Putamen (tissue), 1 donor: Measurements from ENCODE around the gene TUBGCP3.
A peak's percentile ranks its signal among the peaks of the same experiment; 100 is the strongest.
"Not testable (repeated sequence)": the region's sequence is repeated elsewhere in the genome, so short reads cannot be mapped to it uniquely, and the experiment has no call there.

Experiments used
- DNase-seq: peaks from one replicate; pipeline ENCODE4 v3.0.0-alpha.2; 2016; ENCODE audit warnings: low spot score

TUBGCP3 gene, protein sequence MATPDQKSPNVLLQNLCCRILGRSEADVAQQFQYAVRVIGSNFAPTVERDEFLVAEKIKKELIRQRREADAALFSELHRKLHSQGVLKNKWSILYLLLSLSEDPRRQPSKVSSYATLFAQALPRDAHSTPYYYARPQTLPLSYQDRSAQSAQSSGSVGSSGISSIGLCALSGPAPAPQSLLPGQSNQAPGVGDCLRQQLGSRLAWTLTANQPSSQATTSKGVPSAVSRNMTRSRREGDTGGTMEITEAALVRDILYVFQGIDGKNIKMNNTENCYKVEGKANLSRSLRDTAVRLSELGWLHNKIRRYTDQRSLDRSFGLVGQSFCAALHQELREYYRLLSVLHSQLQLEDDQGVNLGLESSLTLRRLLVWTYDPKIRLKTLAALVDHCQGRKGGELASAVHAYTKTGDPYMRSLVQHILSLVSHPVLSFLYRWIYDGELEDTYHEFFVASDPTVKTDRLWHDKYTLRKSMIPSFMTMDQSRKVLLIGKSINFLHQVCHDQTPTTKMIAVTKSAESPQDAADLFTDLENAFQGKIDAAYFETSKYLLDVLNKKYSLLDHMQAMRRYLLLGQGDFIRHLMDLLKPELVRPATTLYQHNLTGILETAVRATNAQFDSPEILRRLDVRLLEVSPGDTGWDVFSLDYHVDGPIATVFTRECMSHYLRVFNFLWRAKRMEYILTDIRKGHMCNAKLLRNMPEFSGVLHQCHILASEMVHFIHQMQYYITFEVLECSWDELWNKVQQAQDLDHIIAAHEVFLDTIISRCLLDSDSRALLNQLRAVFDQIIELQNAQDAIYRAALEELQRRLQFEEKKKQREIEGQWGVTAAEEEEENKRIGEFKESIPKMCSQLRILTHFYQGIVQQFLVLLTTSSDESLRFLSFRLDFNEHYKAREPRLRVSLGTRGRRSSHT

DNA sequence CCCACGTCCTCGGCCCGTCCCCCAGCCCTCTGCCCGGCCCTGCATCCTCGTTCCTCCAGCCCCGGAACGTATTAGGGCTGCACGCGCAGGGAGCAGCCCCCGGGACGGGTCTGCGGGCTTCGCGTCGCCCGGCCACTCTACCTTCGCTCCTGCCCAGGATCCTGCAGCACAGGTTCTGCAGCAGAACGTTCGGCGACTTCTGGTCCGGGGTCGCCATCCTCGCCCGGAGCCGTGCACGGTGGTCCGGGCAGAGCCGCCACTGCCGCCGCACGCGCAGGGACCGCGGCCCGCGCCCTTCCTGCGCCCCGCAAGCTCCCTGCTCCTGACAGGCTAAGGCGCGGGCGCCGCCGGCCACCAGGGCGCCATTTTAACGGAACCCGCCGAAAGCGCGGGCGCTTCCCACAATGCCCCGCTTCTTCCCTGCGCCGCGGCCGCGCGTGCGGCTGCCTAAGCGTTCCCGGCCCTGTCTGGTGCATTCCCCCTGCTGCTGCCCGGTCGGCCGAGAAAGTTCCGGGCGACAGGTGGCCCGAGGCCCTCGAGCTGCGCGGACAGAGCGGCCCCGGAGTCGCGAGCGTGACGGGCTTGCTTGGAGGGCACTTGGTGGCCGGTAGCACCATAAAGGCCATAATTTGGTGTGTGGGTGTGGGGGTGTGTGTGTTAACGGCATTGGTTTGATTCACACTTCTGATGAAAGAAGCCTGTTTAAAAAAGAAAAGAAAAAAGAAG, at the start of gene TUBGCP3:
Gene TUBGCP3 (minus strand): TSS at position 390 of the 726 bp plus-strand sequence. CDS start 173 bp downstream, at position 217.
- peak; percentile 77 for DNase-seq

DNA sequence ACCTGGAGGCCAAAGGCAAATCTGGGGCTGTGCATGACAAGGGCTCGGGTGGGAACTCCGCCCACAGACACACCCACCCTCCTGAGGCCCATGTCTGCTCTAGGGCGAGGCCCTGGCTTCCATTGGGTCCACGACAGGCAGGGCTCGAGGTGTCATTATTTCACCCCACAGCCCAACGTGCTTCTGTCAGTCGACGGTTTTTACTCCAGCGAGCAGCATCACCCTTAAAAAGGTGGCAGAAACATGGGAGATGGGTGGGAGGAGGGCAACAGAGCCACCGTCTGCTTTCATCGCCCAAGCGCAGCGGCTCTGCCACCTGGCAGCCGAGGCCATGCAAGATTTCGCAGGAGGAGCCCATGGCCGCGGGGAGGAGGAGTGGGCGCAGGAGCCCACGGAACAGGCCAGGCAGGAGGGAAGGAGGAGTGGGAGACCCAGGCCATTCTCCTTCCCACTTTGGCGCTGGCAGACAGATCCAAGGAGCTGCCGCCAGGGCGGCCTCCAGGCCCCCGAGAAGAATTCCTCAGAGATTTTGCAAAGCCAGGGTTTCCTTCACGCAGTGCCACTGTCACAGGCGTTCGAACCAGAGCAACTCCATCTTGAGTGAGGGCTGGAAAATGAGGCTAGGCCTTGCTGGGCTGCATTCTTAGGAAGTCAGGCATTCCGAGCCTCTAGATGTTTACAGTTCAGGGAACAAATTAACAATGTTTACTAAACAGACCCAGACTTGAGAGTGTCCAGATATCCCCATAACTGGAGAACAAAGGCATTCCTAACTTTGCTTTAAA, 49.3 kb upstream of the TUBGCP3 start:
- no peak for DNase-seq

DNA sequence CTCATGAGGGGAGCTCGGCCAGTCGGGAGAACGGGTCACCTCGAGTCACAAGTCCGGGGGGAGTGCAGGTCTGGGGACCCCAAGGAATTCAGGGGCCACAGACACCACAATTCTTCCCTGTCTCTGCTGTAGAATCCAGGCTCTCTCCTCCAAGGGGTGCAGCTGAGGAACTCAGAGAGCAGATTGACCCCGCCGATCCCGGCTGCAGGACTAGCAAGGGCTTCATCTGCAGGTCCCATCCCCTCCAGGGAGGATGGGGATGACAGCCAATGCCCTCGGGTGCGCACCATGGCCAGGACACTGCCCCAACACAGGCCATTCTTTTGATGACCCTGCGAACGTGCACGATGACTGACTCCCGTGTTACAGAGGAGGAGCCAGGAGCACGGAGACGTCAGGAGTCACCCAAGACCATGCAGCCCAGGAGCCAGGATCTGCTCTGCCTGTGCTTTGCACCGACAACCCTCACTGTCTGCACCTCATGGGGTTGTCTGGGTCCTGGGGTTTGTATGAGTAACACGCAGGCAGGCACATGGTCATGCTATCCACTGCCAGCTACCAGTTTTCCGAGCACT, 48.5 kb upstream of the TUBGCP3 start:
- no peak for DNase-seq

DNA sequence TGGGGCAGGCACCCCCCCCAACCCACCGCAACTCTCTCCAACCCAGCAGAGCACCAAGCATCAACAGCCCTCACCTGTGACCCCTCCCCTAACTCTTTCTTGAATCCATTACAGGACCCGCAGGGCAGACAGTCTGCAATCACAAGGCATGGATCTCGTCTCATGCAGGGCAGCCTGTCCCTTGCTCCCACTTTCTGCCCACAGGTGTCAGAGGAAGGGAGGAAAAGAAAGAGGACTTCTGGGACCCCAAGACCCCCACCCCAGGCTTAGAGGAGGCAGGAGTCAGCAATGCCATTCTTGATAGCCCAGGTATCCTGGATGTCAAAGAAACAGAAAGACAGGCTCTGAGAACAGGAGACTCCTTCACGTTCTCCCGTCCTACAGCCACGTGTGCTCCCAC, 47.4 kb upstream of the TUBGCP3 start:
- no peak for DNase-seq

DNA sequence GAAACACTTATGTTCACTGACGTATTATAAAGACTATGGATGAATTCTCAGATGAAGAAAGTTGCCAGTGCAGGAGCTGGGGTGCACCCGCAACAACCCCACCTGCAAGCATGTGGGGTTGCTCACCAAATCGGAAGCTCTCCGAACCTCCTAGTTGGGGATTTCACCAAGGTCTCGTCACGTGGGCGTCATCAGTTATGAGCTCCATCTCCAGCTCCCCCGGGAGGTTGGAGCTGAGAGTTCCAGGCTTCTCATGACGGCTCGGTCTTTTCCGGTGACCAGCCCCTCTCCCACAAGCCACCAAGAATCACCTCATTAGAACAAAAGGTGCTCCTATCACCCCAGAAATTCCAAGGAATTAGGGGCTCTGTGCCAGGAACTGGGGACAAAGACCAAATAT, 46.1 kb upstream of the TUBGCP3 start:
- DNase-seq: no peak

DNA sequence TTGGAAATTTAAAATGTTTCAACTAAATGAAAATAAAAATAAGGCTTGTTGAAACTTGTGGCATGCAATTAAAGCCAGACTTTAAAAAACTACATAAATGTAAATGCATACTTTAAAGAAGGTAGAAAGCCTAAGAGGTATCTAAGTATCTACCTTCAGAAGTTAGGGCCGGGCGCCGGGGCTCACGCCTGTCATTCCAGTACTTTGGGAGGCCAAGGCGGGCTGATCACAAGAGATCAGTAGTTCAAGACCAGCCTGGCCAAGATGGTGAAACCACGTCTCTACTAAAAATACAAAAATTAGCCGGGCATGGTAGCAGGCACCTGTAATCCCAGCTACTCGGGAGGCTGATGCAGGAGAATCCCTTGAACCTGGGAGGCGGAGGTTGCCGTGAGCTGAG, 42.3 kb upstream of the TUBGCP3 start:
- DNase-seq: not testable (repeated sequence)

DNA sequence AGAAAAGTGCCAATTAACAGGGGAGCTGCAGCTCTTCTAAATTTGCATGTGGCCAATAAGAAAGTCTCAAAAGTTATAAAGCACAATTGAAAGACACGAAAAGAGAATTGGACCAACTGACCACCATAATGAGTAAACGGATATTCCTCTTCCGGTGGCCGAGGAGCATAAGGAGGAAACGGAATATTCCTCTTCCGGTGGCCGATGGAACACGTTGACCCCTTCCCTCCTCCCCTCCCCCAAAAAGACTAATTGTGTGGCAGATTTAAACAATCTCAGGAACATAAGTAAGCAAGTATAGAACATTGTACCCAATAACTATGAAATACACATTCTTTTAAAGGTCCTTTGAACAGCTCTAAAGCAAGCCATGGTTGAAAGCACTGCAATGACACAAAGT, 41.2 kb upstream of the TUBGCP3 start:
- DNase-seq: no peak

DNA sequence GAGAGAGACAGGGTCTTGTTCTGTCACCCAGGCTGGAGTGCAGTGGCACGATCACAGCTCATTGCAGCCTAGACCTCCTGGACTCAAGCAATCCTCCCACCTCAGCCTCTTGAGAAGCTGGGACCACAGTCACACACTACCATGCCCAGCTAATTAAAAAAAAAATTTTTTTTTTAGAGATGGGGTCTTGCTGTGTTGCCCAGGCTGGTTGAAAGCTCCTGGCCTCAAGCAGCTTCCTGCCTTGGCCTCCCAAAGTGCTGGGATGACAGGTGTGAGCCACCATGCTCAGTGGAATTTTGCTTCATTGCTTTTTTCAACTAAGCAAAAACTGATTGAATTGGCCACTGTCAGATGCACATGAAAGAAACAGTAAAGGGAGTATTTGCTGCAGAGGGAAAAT, 39.7 kb upstream of the TUBGCP3 start:
- DNase-seq: not testable (repeated sequence)

DNA sequence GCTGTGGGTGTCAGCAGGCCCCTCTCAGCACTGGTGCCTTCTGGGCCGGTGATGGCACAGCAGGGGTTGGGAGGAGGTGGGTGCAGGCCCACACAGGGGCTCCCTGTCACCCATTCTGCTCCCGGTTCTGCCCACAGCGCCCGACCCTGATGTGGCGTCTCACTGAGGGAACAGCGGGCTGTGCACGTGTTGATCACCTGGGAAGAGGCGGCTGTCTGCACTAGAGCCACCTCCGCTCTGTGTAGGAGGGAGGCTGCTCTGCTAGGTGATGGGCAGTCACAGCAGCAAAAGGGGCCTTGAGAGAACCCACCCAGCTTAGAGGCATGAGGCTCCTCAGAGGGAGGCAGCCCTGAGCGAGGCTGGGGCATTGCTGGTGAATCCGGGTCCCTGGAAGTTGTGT, 39.2 kb upstream of the TUBGCP3 start:
- DNase-seq: no peak

DNA sequence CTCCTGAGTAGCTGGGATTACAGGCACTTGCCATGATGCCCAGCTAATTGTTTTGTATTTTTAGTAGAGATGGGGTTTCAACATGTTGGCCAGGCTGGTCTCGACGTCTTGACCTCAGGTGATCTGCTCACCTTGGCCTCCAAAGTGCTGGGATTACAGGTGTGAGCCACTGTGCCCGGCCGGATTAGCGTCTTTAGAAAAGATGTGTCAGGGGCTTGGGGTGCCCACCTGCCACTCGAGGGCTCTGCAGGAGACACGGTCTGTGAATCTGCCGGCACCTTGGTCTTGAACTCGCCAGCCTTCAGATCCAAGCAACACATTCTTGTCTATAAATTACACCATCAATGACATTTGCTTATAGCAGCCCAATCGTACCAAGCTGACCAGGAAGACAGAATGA, 38.8 kb upstream of the TUBGCP3 start:
- no peak for DNase-seq

DNA sequence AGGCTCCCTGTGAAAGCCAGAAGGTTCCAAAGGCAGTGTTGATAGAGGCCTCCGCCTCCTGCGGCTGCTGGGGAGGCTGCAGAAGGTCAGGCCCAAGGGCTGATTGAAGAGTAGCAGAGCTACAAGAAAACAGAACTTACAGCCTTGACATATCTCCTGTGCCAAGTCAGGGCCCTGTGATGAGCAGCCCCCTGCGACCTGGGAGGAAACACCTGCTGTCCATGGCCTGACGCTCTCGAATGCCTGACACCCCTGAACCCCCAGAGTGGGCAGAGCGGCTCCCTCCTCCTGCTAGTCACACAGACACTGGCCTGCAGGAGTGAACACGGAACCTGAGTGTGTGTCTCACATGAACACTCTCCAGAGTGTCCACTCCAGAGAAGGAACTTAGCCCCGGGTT, 38.2 kb upstream of the TUBGCP3 start:
- DNase-seq: no peak

DNA sequence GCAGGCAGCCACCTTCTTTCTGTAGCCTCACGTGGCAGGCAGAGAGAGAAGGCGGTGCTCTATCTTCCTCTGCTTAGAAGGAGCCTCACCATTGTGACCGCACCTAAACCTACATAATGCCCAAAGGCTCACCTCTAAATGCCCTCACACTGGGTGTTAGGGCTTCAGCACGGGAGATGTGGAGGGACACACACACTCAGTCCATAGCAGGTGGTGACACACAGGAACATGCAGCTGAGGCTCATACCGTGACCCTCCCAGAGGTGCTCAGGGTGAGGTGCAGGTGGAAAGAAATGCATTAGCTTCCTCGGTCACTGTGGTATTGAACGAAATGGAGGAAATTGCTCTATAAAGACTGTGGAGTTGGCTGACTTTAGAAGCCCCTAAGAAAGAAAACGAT, 37.7 kb upstream of the TUBGCP3 start:
- DNase-seq: no peak

DNA sequence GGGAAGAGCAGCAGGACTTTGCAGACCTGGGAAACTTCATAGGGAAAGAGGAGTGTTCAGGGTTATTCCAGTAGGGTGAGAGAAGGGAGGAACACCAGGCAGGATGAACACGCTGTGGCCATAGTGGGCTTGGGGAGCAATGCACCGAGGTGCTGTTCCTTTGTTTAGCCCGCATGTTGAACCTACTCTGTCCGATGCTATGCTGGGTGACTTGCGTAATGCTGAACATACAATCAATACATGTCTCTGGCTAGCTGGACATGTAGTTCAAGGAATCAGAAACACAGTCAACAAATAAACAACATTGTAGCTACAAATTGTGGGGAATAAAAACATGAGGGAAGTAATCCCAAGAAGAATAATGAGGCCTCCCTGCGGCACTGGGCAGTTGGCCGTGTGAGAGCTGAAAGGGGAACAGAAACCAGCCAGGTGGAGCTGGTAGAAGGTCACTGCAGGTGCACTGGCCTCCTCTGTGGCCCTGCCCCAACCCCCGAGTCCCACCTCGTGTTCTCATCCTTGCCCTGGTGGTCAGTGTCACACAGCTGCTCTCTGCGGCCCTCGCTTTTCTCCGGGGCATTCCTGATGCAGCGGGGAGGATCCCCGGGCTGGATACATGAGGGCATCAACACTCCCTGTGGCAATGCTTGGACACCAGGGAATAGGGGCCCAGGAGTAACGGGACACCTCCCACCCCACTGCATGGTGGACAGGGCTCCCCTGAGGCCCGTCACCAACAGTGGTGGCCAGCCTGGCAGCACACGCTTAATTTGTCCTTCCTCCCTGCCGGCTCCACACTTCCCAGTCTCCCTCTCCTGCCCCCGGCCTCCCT, 36.9 kb upstream of the TUBGCP3 start:
- DNase-seq: no peak

DNA sequence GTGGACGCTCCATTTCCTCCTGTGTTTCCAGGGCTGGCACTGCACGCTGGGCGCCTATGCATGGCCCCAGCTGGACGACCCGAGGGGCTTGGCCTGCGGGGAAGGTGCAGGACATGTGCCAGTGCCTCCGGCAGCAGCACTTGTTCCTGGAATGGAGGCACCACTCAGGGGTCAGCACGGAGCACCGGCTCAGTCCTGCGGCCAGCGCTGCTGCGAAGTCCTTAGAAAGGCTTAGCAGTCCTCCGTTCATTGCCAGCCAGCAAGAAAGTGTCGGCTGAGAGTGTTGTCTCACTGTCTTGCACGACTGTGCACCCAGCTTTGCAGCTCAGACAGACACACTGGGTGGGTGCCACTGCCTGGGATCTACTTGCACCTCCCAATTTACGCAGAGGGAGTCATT, 36.1 kb upstream of the TUBGCP3 start:
- DNase-seq: no peak

DNA sequence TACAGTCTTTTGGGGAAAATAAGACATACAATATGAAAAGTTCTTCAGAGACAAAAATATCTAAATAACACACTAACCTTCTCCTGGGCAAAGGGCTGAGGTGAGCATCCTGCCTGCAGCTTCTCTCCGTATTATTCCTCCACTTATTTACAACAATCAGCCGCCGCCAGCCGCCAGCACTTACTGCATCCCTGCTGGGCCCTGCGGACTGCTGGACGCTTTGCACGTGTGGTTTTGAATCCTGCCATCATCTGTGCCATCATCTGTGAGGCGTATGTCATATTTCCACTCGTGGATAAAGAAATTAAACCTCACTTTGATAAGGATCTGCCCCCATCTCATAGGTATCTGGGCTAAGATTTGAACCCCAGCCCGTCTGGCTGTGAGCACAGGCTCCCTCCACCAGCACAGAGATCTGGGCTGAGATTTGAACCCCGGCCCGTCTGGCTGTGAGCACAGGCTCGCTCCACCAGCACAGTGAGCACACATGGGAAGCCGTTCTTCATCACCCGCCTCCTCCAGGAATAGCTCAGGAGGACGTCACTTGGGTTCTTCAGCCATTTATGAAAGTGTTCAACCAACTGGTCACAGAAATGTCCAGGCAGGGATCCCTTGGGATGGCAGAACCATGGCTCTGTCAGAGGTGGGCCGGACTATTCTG, 35.2 kb upstream of the TUBGCP3 start:
- no peak for DNase-seq

DNA sequence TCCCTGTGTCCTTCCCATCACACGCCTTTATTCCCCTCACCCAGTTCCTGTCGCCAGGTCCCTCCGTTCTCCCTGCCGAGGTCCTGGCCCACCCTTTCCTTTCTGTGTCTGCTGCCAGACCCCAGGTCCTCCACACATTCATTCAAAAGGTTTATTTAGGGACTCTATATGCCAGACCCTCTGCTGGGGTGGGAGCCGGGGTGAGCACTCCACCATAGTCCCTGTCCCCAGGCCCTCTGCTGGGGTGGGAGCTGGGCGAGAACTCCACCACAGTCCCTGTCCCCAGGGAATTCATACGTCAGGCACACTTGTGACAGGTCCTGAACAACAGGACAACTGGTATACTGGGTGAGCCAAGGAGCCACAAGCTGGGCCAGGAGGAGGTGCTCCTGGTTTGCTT, 34.4 kb upstream of the TUBGCP3 start:
- no peak for DNase-seq

DNA sequence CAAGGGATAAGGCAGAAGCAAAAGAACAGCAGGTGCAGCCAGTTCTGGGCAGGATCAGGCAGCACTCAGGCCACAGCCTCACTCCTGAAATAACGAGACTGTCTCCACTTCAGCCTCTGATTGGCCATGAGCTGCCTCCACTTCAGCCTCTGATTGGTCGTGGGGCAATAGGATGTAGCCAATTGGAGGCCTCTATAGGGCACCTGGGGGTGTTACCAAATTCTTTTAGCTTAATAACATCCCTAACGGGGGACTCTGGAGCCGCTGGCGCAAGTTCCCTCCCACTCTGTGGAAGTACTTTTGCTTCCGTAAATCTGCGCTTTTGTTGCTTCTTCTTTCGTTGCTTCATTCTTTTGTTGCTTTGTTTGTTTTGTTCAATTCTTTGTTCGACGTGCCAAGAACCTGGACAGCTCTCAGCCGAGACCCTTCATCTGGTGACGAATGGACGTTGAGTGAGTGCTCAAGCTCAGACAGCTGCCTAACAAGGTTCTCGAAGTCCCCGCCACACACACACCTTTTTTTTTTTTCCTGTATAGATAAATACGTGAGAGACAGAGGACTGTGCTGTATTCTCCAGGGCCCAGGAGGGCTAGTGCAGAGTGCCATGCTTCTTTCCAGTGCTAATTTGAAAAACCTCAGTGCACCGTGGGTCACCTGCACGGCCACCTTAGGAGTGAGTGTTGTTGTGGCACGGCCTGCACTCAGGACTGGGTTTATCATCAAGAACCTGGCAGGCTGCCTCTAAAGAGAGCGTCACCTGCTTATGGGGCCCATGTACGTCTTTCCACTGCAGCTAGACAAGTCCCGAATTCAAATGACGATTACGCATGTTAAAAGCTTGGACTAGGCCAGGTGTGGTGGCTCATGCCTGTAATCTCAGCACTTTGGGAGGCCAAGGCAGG, 32.0 kb upstream of the TUBGCP3 start:
- DNase-seq: peak; percentile 53

DNA sequence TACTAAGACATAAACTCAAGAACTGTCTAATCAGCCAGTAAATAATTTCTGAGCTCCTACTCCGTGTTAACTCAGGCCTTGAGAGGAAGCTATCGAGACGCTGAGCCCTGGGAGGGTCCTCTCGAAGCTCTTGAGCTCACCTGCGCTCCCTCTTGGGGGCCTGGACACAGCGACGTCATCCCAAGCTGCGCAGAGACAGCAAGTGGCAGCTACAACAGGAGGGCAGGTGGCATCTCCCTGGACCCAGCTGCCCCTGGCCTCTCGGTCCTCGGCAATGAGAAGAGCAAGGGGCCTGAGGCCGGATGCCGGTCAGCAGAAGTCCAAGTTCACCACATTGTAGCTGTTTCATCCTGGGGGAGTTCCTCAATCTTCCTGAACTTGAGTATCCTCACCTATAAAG, 30.5 kb upstream of the TUBGCP3 start:
- no peak for DNase-seq
